Measurements from ENCODE around the gene GRIA1.

GRCh38 chr5:153624451-153624765, 133.9 kb downstream of the GRIA1 start:
- no peak for TF ChIP-seq REST (IDR thresholded peaks at IDR 0.05; ENCODE audit: low read depth)
- no peak for TF ChIP-seq RAD21 (IDR thresholded peaks at IDR 0.05; ENCODE audit: low read depth)
- TF ChIP-seq CEBPB (IDR thresholded peaks at IDR 0.05) = no peak
- no peak for TF ChIP-seq EP300 (IDR thresholded peaks at IDR 0.05; ENCODE audit: borderline replicate concordance)
- TF ChIP-seq NFIC (IDR thresholded peaks at IDR 0.05) = no peak
- no peak for TF ChIP-seq EGR1 (IDR thresholded peaks at IDR 0.05)
